ENCODE measurements around the gene ERRFI1. TPM values are rescaled to one million over a fixed set of nuclear protein-coding genes. Genes with fewer than 3 reads are reported as not detected.

The ERRFI1 gene
- total RNA-seq, 1 donor from 2014 or later, result 305 TPM

DNA sequence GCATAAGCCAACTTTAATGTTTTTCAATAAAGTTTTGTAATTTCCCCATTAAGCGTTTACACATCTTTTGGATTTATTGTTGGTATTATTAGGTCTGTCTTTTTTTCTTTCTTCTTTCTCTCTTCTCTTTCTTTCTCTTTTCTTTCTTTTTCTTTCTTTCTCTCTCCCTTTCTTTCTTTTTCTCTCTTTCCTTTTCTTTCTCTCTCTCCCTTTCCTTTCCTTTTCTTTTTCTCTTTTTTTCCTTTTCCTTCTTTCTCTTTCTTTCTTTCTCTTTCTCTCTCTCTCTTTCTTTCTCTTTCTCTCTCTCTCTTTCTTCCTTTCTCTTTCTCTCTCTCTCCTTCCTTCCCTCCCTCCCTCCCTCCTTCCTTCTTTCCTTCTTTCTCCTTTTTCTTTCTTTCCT, 31.3 kb downstream of the ERRFI1 start:
- TF ChIP-seq, protein P1, sequence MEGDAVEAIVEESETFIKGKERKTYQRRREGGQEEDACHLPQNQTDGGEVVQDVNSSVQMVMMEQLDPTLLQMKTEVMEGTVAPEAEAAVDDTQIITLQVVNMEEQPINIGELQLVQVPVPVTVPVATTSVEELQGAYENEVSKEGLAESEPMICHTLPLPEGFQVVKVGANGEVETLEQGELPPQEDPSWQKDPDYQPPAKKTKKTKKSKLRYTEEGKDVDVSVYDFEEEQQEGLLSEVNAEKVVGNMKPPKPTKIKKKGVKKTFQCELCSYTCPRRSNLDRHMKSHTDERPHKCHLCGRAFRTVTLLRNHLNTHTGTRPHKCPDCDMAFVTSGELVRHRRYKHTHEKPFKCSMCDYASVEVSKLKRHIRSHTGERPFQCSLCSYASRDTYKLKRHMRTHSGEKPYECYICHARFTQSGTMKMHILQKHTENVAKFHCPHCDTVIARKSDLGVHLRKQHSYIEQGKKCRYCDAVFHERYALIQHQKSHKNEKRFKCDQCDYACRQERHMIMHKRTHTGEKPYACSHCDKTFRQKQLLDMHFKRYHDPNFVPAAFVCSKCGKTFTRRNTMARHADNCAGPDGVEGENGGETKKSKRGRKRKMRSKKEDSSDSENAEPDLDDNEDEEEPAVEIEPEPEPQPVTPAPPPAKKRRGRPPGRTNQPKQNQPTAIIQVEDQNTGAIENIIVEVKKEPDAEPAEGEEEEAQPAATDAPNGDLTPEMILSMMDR (IDR thresholded peaks at IDR 0.05), result no peak
- no peak overlapping the region for H3K4me3 Mint-ChIP-seq (ENCODE audit: unreplicated experiment)
- H3K9me3 Mint-ChIP-seq (ENCODE audit: low read depth), result peaks cover 3% of the 10 kb centered on the region
- peaks cover 6% of the 10 kb centered on the region for H3K36me3 Mint-ChIP-seq (ENCODE audit: low read depth)
- DNase-seq (ENCODE audit: low spot score), result no peak
- peaks cover 3% of the 10 kb centered on the region for H3K4me1 Mint-ChIP-seq (ENCODE audit: low read depth)
- H3K27ac Mint-ChIP-seq (ENCODE audit: unreplicated experiment), result no peak overlapping the region
- H3K27me3 Mint-ChIP-seq (ENCODE audit: low read depth), result no peaks in the 10 kb centered on the region

DNA sequence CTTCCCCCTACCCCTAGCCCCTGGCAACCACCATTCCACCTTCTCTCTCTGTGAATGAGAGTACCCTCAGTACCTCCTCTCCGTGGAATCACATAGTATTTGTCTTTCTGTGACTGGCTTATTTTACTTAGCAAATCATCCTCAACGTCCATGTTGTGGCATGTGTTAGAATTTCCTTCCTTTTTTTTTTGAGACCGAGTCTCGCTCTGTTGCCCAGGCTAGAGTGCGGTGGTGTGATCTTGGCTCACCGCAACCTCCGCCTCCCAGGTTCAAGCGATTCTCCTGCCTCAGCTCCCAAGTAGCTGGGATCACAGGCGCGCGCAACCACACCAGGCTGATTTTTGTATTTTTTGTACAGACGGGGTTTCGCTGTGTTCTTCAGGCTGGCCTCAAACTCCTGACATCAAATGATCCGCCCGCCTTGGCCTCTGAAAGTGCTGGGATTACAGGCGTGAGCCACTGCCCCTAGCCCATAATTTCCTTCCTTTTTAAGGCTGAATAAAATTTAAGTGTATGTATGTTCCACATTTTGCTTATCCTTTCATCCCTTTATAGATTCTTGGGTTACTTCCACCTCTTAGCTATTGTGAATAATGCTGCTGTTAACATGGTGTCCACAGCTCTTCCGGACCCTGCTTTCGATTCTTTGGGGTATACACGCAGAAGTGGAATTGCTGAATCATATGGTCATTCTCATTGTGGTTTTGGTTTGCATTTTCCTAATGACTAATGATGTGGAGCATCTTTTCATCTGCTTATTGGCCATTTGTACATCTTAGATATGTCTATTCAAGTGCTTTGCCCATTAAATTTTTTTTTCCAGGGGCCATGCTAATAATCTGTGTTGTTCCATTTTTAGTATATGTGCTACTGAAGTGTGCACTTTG, 32.3 kb downstream of the ERRFI1 start:
- no peaks in the 10 kb centered on the region for H3K27me3 Mint-ChIP-seq (ENCODE audit: low read depth)
- H3K27ac Mint-ChIP-seq (ENCODE audit: unreplicated experiment), result no peak overlapping the region
- TF ChIP-seq, protein P1 (IDR thresholded peaks at IDR 0.05), result no peak
- H3K4me1 Mint-ChIP-seq (ENCODE audit: low read depth), result peaks cover 11% of the 10 kb centered on the region
- DNase-seq (ENCODE audit: low spot score), result no peak
- H3K36me3 Mint-ChIP-seq (ENCODE audit: low read depth), result peaks cover 6% of the 10 kb centered on the region
- H3K4me3 Mint-ChIP-seq (ENCODE audit: unreplicated experiment), result no peak overlapping the region
- peaks cover 3% of the 10 kb centered on the region for H3K9me3 Mint-ChIP-seq (ENCODE audit: low read depth)

DNA sequence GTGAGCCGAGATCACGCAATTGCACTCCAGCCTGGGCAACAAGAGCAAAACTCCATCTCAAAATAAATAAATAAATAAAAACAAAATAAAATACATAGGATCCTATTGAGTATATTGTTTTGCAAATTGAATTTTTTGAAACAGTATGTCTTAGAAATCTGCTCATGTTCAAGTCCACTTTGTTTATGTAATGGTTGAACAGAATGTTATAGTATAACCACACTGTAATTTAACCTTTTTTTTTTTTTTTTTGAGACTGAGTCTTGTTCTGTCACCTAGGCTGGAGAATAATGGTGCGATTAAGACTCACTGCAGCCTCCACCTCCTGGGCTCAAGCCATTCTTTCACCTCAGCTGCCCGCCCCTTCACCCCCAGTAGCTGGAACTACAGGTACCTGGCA, 33.2 kb downstream of the ERRFI1 start:
- H3K4me3 Mint-ChIP-seq (ENCODE audit: unreplicated experiment), result no peak overlapping the region
- no peak for DNase-seq (ENCODE audit: low spot score)
- H3K4me1 Mint-ChIP-seq (ENCODE audit: low read depth), result peaks cover 11% of the 10 kb centered on the region
- no peaks in the 10 kb centered on the region for H3K27me3 Mint-ChIP-seq (ENCODE audit: low read depth)
- H3K36me3 Mint-ChIP-seq (ENCODE audit: low read depth), result peaks cover 6% of the 10 kb centered on the region
- H3K27ac Mint-ChIP-seq (ENCODE audit: unreplicated experiment), result no peak overlapping the region
- TF ChIP-seq, protein P1 (IDR thresholded peaks at IDR 0.05), result no peak
- peaks cover 2% of the 10 kb centered on the region for H3K9me3 Mint-ChIP-seq (ENCODE audit: low read depth)

DNA sequence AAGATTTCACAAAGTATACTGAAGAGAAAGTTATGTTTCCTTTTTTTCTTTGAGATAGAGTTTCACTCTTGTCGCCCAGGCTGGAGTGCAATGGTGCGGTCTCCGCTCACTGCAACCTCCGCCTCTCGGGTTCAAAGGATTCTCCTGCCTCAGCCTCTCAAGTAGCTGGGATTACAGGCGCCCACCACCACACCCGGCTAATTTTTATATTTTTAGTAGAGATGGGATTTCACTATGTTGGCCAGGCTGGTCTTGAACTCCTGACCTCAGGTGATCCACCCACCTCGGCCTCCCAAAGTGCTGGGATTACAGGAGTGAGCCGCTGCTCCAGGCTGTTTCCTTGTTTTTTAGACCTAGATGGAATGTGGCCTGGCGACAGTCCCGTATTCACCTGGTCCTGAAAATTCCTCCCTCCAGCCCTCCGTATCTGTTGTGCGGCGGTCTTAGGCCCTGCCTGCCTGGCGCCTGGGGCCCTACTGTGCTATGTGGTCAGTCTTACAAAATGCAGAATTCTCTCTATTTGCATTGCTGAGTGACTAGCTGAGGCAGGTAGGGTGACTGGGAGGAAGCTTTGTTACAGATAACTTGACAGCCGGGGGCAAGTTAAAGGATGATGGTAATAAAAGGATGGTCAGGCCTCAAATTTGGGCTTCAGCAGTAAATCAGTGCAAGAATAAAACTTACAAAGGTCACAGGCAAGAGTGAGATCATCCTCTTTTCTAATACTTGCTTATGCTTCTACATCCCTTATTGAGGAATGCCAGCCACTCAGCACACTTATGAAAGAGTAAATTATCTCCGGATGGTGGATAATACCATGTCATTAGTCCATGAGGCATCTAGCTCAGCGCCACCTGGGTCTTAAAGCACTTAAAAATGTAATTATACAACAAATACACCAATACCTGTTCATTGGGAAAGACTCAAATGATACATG, 34.3 kb downstream of the ERRFI1 start:
- no peak for DNase-seq (ENCODE audit: low spot score)
- Mint-ChIP-seq H3K27me3 (ENCODE audit: low read depth) (no peaks in the 10 kb centered on the region), H3K4me3 (ENCODE audit: unreplicated experiment) (no peak overlapping the region), H3K4me1 (ENCODE audit: low read depth) (peaks cover 11% of the 10 kb centered on the region), H3K27ac (ENCODE audit: unreplicated experiment) (no peak overlapping the region), H3K9me3 (ENCODE audit: low read depth) (no peaks in the 10 kb centered on the region), H3K36me3 (ENCODE audit: low read depth) (peaks cover 6% of the 10 kb centered on the region)
- TF ChIP-seq, protein P1 (IDR thresholded peaks at IDR 0.05), result no peak

Data from chondrocyte (in vitro differentiated cells).